Fibroblast of mammary gland (primary cell): ENCODE results near the gene GRIK3.

Experiments used
- DNase-seq: peaks from one replicate; pipeline ENCODE4 v3.0.0-alpha.2; 2010; ENCODE audit warnings: low read depth
- H3K4me3 ChIP-seq: 2 replicates; pipeline ENCODE4 v1.5.1; 2011; ENCODE audit warnings: low read depth, mild to moderate bottlenecking, low read length, moderate library complexity; ENCODE audit not compliant: control insufficient read depth
- CTCF ChIP-seq: conservative IDR thresholded peaks from 2 replicates; pipeline ENCODE4 v1.5.1; 2011; ENCODE audit warnings: low read depth, low read length, inconsistent platforms; ENCODE audit not compliant: control insufficient read depth, insufficient read depth

The GRIK3 gene

GRCh38 chr1:36991551-36991950 is 42.8 kb downstream of the GRIK3 start:
- DNase-seq = no peak
- no peak overlapping the region for H3K4me3 ChIP-seq
- TF ChIP-seq CTCF = no peak

- no peak for DNase-seq
- no peak for TF ChIP-seq CTCF
- no peak overlapping the region for H3K4me3 ChIP-seq
Observed at GRCh38 chr1:36990928-36991327, 43.4 kb downstream of the GRIK3 start.

GRCh38 chr1:36989241-36989640 is 45.1 kb downstream of the GRIK3 start:
- H3K4me3 ChIP-seq = no peak overlapping the region
- no peak for TF ChIP-seq CTCF
- no peak for DNase-seq

GRCh38 chr1:36988741-36989193 is 45.5 kb downstream of the GRIK3 start:
- no peak for TF ChIP-seq CTCF
- no peak for DNase-seq
- no peak overlapping the region for H3K4me3 ChIP-seq

GRCh38 chr1:36988321-36988720 is 46.0 kb downstream of the GRIK3 start:
- no peak overlapping the region for H3K4me3 ChIP-seq
- DNase-seq = no peak
- no peak for TF ChIP-seq CTCF

GRCh38 chr1:36987276-36987675 is 47.0 kb downstream of the GRIK3 start:
- H3K4me3 ChIP-seq = no peak overlapping the region
- no peak for TF ChIP-seq CTCF
- DNase-seq = no peak
